KMS-11 (cell line): Measurements from ENCODE around the gene ASIP.

Experiments used
- H2AFZ ChIP-seq: fragments of 200-600 bp; sonication (generic); 2 replicates; pipeline ENCODE4 v1.6.1; 2016; ENCODE audit warnings: antibody characterized with exemption, mixed run types, low read depth
- H3K27ac ChIP-seq: fragments of 200-600 bp; sonication (generic); 2 replicates; pipeline ENCODE4 v1.6.1; 2016; ENCODE audit warnings: mild to moderate bottlenecking, mixed run types
- H3K27me3 ChIP-seq: fragments of 200-600 bp; sonication (generic); 2 replicates; pipeline ENCODE4 v1.6.1; 2017; ENCODE audit warnings: mild to moderate bottlenecking, low read depth, mixed run types, moderate library complexity; ENCODE audit not compliant: insufficient read depth
- H3K36me3 ChIP-seq: fragments of 200-600 bp; sonication (generic); 2 replicates; pipeline ENCODE4 v1.6.1; 2017; ENCODE audit warnings: mild to moderate bottlenecking, mixed run types; ENCODE audit not compliant: insufficient read depth
- H3K4me1 ChIP-seq: fragments of 200-600 bp; sonication (generic); 2 replicates; pipeline ENCODE4 v1.6.1; 2016; ENCODE audit warnings: mild to moderate bottlenecking, low read depth, mixed run types; ENCODE audit not compliant: poor library complexity, severe bottlenecking
- H3K4me2 ChIP-seq: fragments of 200-600 bp; sonication (generic); 2 replicates; pipeline ENCODE4 v1.7.0; 2016; ENCODE audit warnings: mild to moderate bottlenecking, mixed run types
- H3K4me3 ChIP-seq: fragments of 200-600 bp; sonication (generic); IDR thresholded peaks from 2 replicates; pipeline ENCODE4 v1.6.1; 2017; ENCODE audit warnings: low read depth, low read length, mixed read lengths; ENCODE audit not compliant: insufficient read depth
- H3K79me2 ChIP-seq: fragments of 200-600 bp; sonication (generic); 2 replicates; pipeline ENCODE4 v1.6.1; 2016; ENCODE audit warnings: low read depth, mixed run types; ENCODE audit not compliant: insufficient read depth
- H3K9ac ChIP-seq: fragments of 200-600 bp; sonication (generic); 2 replicates; pipeline ENCODE4 v1.6.1; 2016; ENCODE audit warnings: mild to moderate bottlenecking, mixed run types
- H4K20me1 ChIP-seq: fragments of 200-600 bp; sonication (generic); 2 replicates; pipeline ENCODE4 v1.6.1; 2016; ENCODE audit warnings: mild to moderate bottlenecking, mixed run types; ENCODE audit not compliant: insufficient read depth
- TF ChIP-seq, protein P1 (sequence below): fragments of 200-600 bp; sonication (generic); conservative IDR thresholded peaks from 2 replicates; pipeline ENCODE4 v1.6.1; 2017; ENCODE audit warnings: low read depth, mild to moderate bottlenecking, antibody characterized with exemption, low read length, moderate library complexity, mixed read lengths

ASIP gene, protein sequence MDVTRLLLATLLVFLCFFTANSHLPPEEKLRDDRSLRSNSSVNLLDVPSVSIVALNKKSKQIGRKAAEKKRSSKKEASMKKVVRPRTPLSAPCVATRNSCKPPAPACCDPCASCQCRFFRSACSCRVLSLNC

GRCh38 chr20:34240693-34241615 is at the start of gene ASIP:
ASIP (plus strand) TSS chr20:34241423; CDS start chr20:34260375, 18,952 bp downstream.
- Histone ChIP-seq H3K4me3 (no peak within 1 kb of the TSS), H3K79me2 (no peaks in the 10 kb centered on the region), H3K4me2 (peak within 1 kb of the TSS; percentile 14), H3K4me1 (peaks cover 32% of the 10 kb centered on the region), H3K27ac (peak within 1 kb of the TSS; percentile 33; the same call in 1 of the 2 replicates), H3K27me3 (no peaks in the 10 kb centered on the region), H4K20me1 (no peaks in the 10 kb centered on the region), H3K9ac (no peak within 1 kb of the TSS), H3K36me3 (no peaks in the 10 kb centered on the region), H2AFZ (peak within 1 kb of the TSS; percentile 5; the same call in 1 of the 2 replicates)
- TF ChIP-seq, protein P1, sequence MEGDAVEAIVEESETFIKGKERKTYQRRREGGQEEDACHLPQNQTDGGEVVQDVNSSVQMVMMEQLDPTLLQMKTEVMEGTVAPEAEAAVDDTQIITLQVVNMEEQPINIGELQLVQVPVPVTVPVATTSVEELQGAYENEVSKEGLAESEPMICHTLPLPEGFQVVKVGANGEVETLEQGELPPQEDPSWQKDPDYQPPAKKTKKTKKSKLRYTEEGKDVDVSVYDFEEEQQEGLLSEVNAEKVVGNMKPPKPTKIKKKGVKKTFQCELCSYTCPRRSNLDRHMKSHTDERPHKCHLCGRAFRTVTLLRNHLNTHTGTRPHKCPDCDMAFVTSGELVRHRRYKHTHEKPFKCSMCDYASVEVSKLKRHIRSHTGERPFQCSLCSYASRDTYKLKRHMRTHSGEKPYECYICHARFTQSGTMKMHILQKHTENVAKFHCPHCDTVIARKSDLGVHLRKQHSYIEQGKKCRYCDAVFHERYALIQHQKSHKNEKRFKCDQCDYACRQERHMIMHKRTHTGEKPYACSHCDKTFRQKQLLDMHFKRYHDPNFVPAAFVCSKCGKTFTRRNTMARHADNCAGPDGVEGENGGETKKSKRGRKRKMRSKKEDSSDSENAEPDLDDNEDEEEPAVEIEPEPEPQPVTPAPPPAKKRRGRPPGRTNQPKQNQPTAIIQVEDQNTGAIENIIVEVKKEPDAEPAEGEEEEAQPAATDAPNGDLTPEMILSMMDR: no peak

DNA sequence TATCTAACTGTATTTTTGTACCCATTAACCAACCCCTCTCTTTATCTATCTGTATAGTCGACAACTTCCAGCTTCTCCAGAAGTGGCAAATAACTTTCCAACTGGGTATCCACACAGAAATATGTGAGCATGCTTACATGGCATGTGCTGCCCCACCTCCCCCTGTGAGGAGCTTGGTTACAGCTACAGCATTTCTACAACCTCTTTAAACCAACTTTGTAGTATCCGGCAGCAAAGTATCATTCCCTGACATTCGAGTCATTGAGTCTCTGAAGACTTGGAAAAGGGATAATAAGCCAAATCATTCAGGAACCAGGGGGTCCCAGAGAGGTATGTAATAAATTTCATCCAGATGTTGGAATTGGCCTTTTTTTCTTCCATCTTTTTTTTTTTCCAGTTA is 48.2 kb upstream of the ASIP start:
- Histone ChIP-seq H4K20me1 (no peaks in the 10 kb centered on the region), H3K79me2 (no peaks in the 10 kb centered on the region), H3K4me2 (no peak overlapping the region), H3K4me1 (no peaks in the 10 kb centered on the region), H3K9ac (no peak overlapping the region), H3K27me3 (no peaks in the 10 kb centered on the region), H2AFZ (no peak overlapping the region), H3K36me3 (no peaks in the 10 kb centered on the region), H3K4me3 (no peak overlapping the region), H3K27ac (no peak overlapping the region)
- TF ChIP-seq, protein P1: no peak

DNA sequence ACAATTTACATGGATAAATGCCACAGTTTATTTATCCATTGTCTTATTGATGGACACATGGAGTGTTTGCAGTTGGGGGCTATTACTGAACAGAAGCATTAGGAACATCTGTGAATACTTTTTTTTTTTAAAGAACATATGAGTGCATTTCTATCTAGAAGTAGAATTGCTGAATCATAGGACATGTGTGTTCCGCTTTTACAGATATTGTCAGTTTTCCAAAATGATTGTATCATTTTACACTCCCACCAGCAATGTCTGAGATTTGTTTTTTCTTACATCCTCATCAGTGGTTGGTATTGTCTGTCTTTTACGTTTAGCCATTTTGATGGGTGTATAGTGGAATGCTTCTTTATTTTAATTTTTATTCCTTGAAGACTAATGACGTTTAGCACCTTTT is 42.0 kb upstream of the ASIP start:
- no peaks in the 10 kb centered on the region for H4K20me1 ChIP-seq
- no peaks in the 10 kb centered on the region for H3K79me2 ChIP-seq
- no peak overlapping the region for H3K9ac ChIP-seq
- no peak overlapping the region for H3K27ac ChIP-seq
- TF ChIP-seq, protein P1: no peak
- H3K36me3 ChIP-seq: no peaks in the 10 kb centered on the region
- H3K4me1 ChIP-seq: no peaks in the 10 kb centered on the region
- no peak overlapping the region for H3K4me2 ChIP-seq
- H2AFZ ChIP-seq: no peak overlapping the region
- no peak overlapping the region for H3K4me3 ChIP-seq
- H3K27me3 ChIP-seq: no peaks in the 10 kb centered on the region

GRCh38 chr20:34200023-34200422 is 41.2 kb upstream of the ASIP start:
- Histone ChIP-seq H4K20me1 (no peaks in the 10 kb centered on the region), H3K4me3 (no peak overlapping the region), H3K36me3 (no peaks in the 10 kb centered on the region), H3K27me3 (no peaks in the 10 kb centered on the region), H2AFZ (no peak overlapping the region), H3K9ac (no peak overlapping the region), H3K79me2 (no peaks in the 10 kb centered on the region), H3K4me2 (no peak overlapping the region), H3K4me1 (no peaks in the 10 kb centered on the region), H3K27ac (no peak overlapping the region)
- TF ChIP-seq, protein P1: no peak
